AML-193 (cell line): Measurements from ENCODE around the gene SLC47A2.

Experiments
- DNase-seq, 2 experiments: peaks; one replicate each; lab custom pipeline; 2025; lab: John Stamatoyannopoulos, UW

Gene SLC47A2

GRCh38 chr17:19726631-19727376 is 10.4 kb upstream of the SLC47A2 start:
- no peak for DNase-seq

- no peak for DNase-seq
Measured at GRCh38 chr17:19725486-19725885, 9.1 kb upstream of the SLC47A2 start.

GRCh38 chr17:19724501-19725420 is 8.4 kb upstream of the SLC47A2 start:
- DNase-seq, result no peak

GRCh38 chr17:19723964-19724363 is 7.6 kb upstream of the SLC47A2 start:
- DNase-seq, result no peak

GRCh38 chr17:19720631-19721426 is 4.4 kb upstream of the SLC47A2 start:
- DNase-seq, result no peak

- no peak for DNase-seq
Measured at GRCh38 chr17:19720210-19720475, 3.8 kb upstream of the SLC47A2 start.

- no peak for DNase-seq
Measured at GRCh38 chr17:19719355-19720209, 3.2 kb upstream of the SLC47A2 start.

GRCh38 chr17:19718613-19719354 is 2.4 kb upstream of the SLC47A2 start:
- DNase-seq, result no peak

- no peak for DNase-seq
Measured at GRCh38 chr17:19718041-19718612, 1.7 kb upstream of the SLC47A2 start.

- no peak for DNase-seq
Measured at GRCh38 chr17:19717411-19717908, 1.1 kb upstream of the SLC47A2 start.

GRCh38 chr17:19717031-19717360 is 612 bp upstream of the SLC47A2 start:
- no peak for DNase-seq

GRCh38 chr17:19714542-19715411 is 1.6 kb downstream of the SLC47A2 start:
- DNase-seq, result no peak

GRCh38 chr17:19713901-19714361 is 2.5 kb downstream of the SLC47A2 start:
- no peak for DNase-seq

GRCh38 chr17:19713462-19713861 is 2.9 kb downstream of the SLC47A2 start:
- DNase-seq, result no peak

- no peak for DNase-seq
Measured at GRCh38 chr17:19712436-19713004, 3.9 kb downstream of the SLC47A2 start.

- DNase-seq, result no peak
Measured at GRCh38 chr17:19709841-19710240, 6.5 kb downstream of the SLC47A2 start.

- no peak for DNase-seq
Measured at GRCh38 chr17:19708431-19709175, 7.8 kb downstream of the SLC47A2 start.

GRCh38 chr17:19707728-19708221 is 8.6 kb downstream of the SLC47A2 start:
- DNase-seq, result no peak
